ENCODE data around the gene MEGF6.

MEGF6 gene

GRCh38 chr1:3496916-3497315 is 114.4 kb downstream of the MEGF6 start:
- H3K4me3 ChIP-seq (replicated peaks in 1 of 2; ENCODE audit: low read depth in 2 of 2, low read length in 2 of 2) = no peak overlapping the region
- DNase-seq (ENCODE audit: low read depth in 2 of 2) = no peak
- TF ChIP-seq, protein P1, sequence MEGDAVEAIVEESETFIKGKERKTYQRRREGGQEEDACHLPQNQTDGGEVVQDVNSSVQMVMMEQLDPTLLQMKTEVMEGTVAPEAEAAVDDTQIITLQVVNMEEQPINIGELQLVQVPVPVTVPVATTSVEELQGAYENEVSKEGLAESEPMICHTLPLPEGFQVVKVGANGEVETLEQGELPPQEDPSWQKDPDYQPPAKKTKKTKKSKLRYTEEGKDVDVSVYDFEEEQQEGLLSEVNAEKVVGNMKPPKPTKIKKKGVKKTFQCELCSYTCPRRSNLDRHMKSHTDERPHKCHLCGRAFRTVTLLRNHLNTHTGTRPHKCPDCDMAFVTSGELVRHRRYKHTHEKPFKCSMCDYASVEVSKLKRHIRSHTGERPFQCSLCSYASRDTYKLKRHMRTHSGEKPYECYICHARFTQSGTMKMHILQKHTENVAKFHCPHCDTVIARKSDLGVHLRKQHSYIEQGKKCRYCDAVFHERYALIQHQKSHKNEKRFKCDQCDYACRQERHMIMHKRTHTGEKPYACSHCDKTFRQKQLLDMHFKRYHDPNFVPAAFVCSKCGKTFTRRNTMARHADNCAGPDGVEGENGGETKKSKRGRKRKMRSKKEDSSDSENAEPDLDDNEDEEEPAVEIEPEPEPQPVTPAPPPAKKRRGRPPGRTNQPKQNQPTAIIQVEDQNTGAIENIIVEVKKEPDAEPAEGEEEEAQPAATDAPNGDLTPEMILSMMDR (IDR thresholded peaks at IDR 0.05; ENCODE audit: low read depth, low read length) = no peak

- H3K4me3 ChIP-seq (replicated peaks in 1 of 2; ENCODE audit: low read depth in 2 of 2, low read length in 2 of 2) = no peak overlapping the region
- TF ChIP-seq, protein P1 (IDR thresholded peaks at IDR 0.05; ENCODE audit: low read depth, low read length) = no peak
- no peak for DNase-seq (ENCODE audit: low read depth in 2 of 2)
Measured at GRCh38 chr1:3495776-3496745, 115.2 kb downstream of the MEGF6 start.

DNA sequence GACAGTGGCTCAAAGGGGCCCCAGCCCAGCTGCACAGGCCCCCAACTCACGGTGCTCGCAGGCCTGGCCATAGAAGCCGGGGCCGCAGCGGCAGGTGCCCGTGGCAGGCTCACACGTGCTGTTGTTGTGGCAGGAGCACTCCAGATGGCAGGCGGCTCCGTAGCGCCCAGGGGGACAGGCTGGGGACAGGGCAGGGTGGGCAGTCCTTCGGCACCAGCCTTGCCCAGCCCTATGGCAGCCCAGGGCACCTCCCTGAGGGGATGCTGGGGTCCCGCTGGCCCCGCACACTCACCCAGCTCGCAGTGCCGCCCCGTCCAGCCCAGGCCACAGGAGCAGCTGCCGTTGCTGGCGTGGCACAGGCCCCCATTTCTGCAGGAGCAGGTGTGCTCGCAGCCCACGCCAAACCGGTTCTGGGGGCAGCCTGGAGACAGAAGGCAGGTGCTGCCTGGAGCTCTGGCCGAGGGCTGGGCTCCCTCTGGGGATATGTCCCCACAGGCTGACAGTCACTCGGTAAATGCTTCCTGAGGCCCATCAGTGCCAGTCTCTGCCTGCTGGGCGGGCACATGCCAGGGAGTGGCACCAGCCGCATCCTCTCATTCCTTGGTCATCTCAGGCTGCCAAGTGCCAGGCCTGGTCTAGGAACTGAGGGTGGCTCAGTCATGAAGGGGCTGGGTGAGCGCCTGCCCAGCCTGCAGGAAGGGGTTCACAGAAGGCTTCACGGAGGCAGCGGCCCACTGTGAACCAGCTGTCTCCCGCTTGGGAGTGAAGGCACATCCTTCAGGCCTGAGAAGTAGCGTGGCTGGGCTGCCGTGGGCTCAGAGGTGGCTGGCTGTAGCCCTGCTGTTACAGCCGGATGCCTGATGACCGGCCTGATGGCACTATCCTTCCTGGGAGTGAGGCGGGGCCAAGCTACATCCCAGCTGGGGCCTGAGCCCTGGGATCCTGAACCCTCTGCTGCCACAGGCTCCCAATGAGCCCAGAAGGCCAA is 116.7 kb downstream of the MEGF6 start:
- H3K4me3 ChIP-seq (replicated peaks in 1 of 2; ENCODE audit: low read depth in 2 of 2, low read length in 2 of 2) = no peak overlapping the region
- TF ChIP-seq, protein P1 (IDR thresholded peaks at IDR 0.05; ENCODE audit: low read depth, low read length) = no peak
- no peak for DNase-seq (ENCODE audit: low read depth in 2 of 2)

DNA sequence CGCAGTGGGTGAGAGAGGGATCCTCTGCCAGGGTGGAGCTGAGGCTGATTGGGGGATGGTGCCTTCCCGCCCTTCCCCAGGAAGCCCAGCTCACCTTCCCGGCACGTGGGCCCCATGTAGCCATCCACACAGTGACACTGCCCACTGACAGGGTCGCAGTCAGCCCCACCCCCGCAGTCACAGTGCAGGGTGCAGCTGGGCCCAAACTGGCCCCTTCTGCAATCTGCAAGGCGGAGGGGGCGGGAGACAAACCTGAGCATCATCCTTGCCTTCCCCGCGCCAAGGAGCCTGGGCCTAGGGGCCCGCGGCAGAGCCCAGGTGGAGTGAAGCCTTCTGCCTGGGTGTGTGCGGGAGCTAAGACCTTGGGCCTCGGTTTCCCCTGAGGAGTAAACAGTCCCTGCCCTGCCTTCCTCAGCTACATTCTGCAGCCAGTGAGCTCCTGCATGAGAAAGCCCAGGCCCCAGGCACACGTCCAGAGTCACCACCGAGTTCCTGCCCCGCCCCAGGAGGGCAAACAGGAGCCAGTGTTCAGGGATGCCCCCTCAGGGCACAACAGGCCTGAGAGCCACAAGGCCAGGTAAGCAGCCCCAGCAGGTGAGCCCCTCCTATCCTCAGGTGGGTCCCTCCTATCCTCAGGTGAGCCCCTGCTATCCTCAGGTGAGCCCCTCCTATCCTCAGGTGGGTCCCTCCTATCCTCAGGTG is 118.6 kb downstream of the MEGF6 start:
- no peak for DNase-seq (ENCODE audit: low read depth in 2 of 2)
- no peak overlapping the region for H3K4me3 ChIP-seq (replicated peaks in 1 of 2; ENCODE audit: low read depth in 2 of 2, low read length in 2 of 2)
- TF ChIP-seq, protein P1 (IDR thresholded peaks at IDR 0.05; ENCODE audit: low read depth, low read length) = no peak

GRCh38 chr1:3491291-3492246 is 119.7 kb downstream of the MEGF6 start:
- peak; percentile 45 to 57 for DNase-seq (ENCODE audit: low read depth in 2 of 2)
- H3K4me3 ChIP-seq (replicated peaks in 1 of 2; ENCODE audit: low read depth in 2 of 2, low read length in 2 of 2) = no peak overlapping the region
- TF ChIP-seq, protein P1 (IDR thresholded peaks at IDR 0.05; ENCODE audit: low read depth, low read length) = peak; percentile 96
